Left lung (tissue), 10 donors: ENCODE results near the gene TMPRSS9. TPM values are rescaled to one million over a fixed set of nuclear protein-coding genes. Genes with fewer than 3 reads are reported as not detected.
A peak's percentile ranks its signal among the peaks of the same experiment; 100 is the strongest.
"Not testable (repeated sequence)": the region's sequence is repeated elsewhere in the genome, so short reads cannot be mapped to it uniquely, and the experiment has no call there.

Experiments
- ATAC-seq: fragments of 200-7000 bp; cut with Tn5 transposase; one replicate; pipeline ENCODE4 v1.9.1; 2020; ENCODE audit warnings: moderate library complexity
- DNase-seq, 4 donors: peaks; one replicate each; pipeline ENCODE4 v3.0.0-alpha.2; 2013 to 2020
- H3K27ac ChIP-seq, 2 donors: fragments of 200-600 bp; sonication (generic) in 1 of 2; one replicate each; pipeline versions ENCODE4 v1.5.0 to v1.8.0; 2020 to 2021
- H3K27me3 ChIP-seq, 2 donors: fragments of 200-600 bp; sonication (generic) in 1 of 2; one replicate each; pipeline versions ENCODE4 v1.5.0 to v1.8.0; 2020 to 2021
- H3K36me3 ChIP-seq, 2 donors: fragments of 200-600 bp; sonication (generic) in 1 of 2; one replicate each; pipeline versions ENCODE4 v1.5.0 to v1.8.0; 2020 to 2021
- H3K4me1 ChIP-seq, 2 donors: fragments of 200-600 bp; one replicate each; pipeline ENCODE4 v1.8.0; 2021
- H3K4me3 ChIP-seq, 2 donors: fragments of 200-600 bp; sonication (generic) in 1 of 2; one replicate each; pipeline versions ENCODE4 v1.5.0 to v1.8.0; 2020 to 2021; ENCODE audit warnings: mild to moderate bottlenecking in 1 of 2
- H3K9me3 ChIP-seq, 2 donors: fragments of 200-600 bp; sonication (generic) in 1 of 2; one replicate each; pipeline versions ENCODE4 v1.5.0 to v1.8.0; 2020 to 2021
- intact Hi-C, 2 donors: fragments of 100-400 bp; cut with DNase I; formaldehyde crosslinking; loops; one replicate each; pipeline versions ENCODE4 v1.11.2 to v1.14.2; 2022
- polyA plus RNA-seq, 6 donors: library from polyadenylated mRNA; unstranded; fragments of 120-200 nt; gene quantifications; one replicate each; pipeline ENCODE4 v1.2.1, GENCODE V29; 2013; ENCODE audit not compliant: insufficient read length in 6 of 6
- total RNA-seq, 2 donors: library from RNA; stranded (reverse); fragmentation: NEBNext Ultra II Directional; extraction: Animal tissue kit (Norgen Biotek cat#: 25700); gene quantifications; one replicate each; pipeline ENCODE4 v1.2.1, GENCODE V29; 2021
- TF ChIP-seq, protein P1 (sequence below), 2 donors: fragments of 200-600 bp; sonication (generic) in 1 of 2; IDR thresholded peaks; one replicate each; pipeline versions ENCODE4 v1.5.0 to v1.8.0; 2021; ENCODE audit warnings: antibody characterized with exemption in 2 of 2
- donor health status: DM: no; HTN: yes; CAD: no.
- donor health status: DM: no; HTN: no; CAD: no.

The TMPRSS9 gene
- total and polyA plus RNA-seq, 8 donors, result 0.45 to 1.1 (median 0.49) TPM; not detected in 2

DNA sequence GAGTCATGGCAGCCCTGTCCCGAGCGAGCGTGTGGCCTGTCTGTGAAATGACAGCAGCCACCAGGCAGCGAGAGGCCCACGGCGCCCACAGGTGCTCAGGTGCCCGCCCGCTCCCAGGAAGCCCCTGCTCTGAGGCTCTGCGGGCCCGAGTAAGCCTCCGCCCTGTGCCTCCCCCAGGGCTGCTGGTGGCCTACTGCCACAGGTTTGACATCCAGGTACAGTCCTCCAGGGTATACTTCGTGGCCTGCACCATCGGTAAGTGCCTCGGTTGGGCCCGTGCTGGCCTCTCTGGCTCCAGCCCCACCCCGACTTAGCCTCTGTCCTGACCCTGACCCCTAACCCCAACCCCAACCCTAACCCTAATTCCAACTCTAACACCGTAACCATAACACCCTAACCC, 15.0 kb upstream of the TMPRSS9 start:
- H3K4me3 ChIP-seq, result no peak overlapping the region
- TF ChIP-seq, protein P1, sequence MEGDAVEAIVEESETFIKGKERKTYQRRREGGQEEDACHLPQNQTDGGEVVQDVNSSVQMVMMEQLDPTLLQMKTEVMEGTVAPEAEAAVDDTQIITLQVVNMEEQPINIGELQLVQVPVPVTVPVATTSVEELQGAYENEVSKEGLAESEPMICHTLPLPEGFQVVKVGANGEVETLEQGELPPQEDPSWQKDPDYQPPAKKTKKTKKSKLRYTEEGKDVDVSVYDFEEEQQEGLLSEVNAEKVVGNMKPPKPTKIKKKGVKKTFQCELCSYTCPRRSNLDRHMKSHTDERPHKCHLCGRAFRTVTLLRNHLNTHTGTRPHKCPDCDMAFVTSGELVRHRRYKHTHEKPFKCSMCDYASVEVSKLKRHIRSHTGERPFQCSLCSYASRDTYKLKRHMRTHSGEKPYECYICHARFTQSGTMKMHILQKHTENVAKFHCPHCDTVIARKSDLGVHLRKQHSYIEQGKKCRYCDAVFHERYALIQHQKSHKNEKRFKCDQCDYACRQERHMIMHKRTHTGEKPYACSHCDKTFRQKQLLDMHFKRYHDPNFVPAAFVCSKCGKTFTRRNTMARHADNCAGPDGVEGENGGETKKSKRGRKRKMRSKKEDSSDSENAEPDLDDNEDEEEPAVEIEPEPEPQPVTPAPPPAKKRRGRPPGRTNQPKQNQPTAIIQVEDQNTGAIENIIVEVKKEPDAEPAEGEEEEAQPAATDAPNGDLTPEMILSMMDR (IDR thresholded peaks at IDR 0.05), result no peak
- no peak for ATAC-seq
- H3K36me3 ChIP-seq, result peaks cover 0 to 45% of the 10 kb centered on the region in 2 donors
- DNase-seq, result peak in 1 of 4 donors; percentile 57
- no peaks in the 10 kb centered on the region for H3K4me1 ChIP-seq
- H3K9me3 ChIP-seq, result no peaks in the 10 kb centered on the region
- no peaks in the 10 kb centered on the region for H3K27me3 ChIP-seq
- intact Hi-C loops, result no loop called here
- H3K27ac ChIP-seq, result no peak overlapping the region

GRCh38 chr19:2345794-2346663, 14.0 kb upstream of the TMPRSS9 start:
- no peaks in the 10 kb centered on the region for H3K27me3 ChIP-seq
- intact Hi-C loops, result no loop called here
- no peak overlapping the region for H3K4me3 ChIP-seq
- no peaks in the 10 kb centered on the region for H3K9me3 ChIP-seq
- TF ChIP-seq, protein P1 (IDR thresholded peaks at IDR 0.05), result no peak
- DNase-seq (peak in 1 of 4 donors; percentile 80), ATAC-seq (peak; percentile 76)
- no peak overlapping the region for H3K27ac ChIP-seq
- no peaks in the 10 kb centered on the region for H3K4me1 ChIP-seq
- H3K36me3 ChIP-seq, result peaks cover 0 to 42% of the 10 kb centered on the region in 2 donors

DNA sequence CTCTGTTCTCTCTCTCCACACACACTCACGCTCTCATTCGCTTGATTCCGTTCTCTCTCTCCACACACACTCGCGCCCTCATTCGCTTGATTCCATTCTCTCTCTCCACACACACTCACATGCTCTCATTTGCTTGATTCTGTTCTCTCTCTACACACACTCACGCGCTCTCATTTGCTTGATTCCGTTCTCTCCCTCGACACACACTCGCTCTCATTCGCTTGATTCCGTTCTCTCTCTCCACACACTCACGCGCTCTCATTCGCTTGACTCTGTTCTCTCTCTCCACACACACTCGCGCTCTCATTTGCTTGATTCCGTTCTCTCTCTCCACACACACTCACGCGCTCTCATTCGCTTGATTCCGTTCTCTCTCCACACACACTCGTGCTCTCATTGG, 10.2 kb upstream of the TMPRSS9 start:
- H3K27me3 ChIP-seq, H3K9me3 ChIP-seq, H3K4me1 ChIP-seq, H3K4me3 ChIP-seq, ATAC-seq, DNase-seq, intact Hi-C loops, H3K27ac ChIP-seq: not testable (repeated sequence)
- H3K36me3 ChIP-seq, result peaks cover 0 to 47% of the 10 kb centered on the region in 2 donors

DNA sequence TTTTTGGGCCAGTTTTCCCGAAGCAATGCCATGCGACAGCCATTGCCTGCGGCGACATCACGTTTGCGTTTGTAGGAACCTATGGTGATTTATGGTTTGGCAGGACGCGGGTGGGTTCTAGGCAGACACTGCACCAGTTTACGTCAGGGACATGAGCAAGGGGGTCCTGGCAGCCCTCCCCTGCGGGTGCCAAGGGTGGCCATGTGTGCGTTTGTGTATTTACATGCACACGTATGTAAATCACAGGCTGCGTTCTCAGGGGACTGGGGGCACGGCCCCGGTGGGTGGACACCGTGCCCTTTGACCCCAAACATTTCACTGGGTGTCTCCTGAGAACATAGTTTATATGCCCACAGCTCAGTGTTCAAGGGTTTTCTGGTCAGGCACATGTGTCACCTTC, 9.4 kb upstream of the TMPRSS9 start:
- Histone ChIP-seq H3K9me3 (no peaks in the 10 kb centered on the region), H3K4me1 (no peaks in the 10 kb centered on the region), H3K36me3 (peaks cover 0 to 44% of the 10 kb centered on the region in 2 donors), H3K27me3 (no peaks in the 10 kb centered on the region), H3K4me3 (no peak overlapping the region), H3K27ac (no peak overlapping the region)
- DNase-seq, result no peak
- intact Hi-C loops, result no loop called here
- TF ChIP-seq, protein P1 (IDR thresholded peaks at IDR 0.05), result no peak
- no peak for ATAC-seq

DNA sequence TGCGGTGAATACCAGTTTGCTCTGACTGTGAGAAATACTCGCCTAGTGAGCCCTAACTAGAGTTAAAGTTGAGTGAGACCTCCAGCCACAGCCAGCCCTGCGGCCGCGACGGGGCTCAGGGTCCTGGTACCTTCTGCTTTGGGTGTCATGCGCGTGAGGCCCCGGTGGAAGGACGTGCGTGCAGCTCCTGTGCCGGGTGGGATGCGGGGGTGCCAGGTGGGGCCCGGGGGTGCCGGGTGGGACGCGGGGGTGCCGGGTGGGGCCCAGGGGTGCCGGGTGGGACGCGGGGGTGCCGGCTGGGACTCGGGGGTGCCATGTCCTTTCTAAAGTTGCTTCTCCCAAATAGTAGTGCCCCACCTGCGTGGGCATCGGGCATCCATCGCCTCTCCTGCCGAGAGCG, 8.5 kb upstream of the TMPRSS9 start:
- Histone ChIP-seq H3K4me3 (no peak overlapping the region), H3K36me3 (peaks cover 0 to 39% of the 10 kb centered on the region in 2 donors), H3K9me3 (no peaks in the 10 kb centered on the region), H3K27ac (no peak overlapping the region), H3K4me1 (no peaks in the 10 kb centered on the region), H3K27me3 (no peaks in the 10 kb centered on the region)
- ATAC-seq, result no peak
- TF ChIP-seq, protein P1 (IDR thresholded peaks at IDR 0.05), result no peak
- intact Hi-C loops, result no loop called here
- DNase-seq, result no peak
